ENCODE measurements around the gene ARL1.

GRCh38 chr12:101439236-101439635 lies 31.7 kb upstream of the ARL1 start:
- TF ChIP-seq CTCF (IDR thresholded peaks at IDR 0.05) (no peak), POLR2A (IDR thresholded peaks at IDR 0.05) (no peak)
